Glomerular endothelial cell (primary cell): ENCODE measurements around the gene ARHGAP36. TPM values are rescaled to one million over a fixed set of nuclear protein-coding genes. Genes with fewer than 3 reads are reported as not detected.

Experiments used
- DNase-seq: peaks from one replicate; pipeline ENCODE4 v3.0.0-alpha.2; 2011; ENCODE audit warnings: low read depth, low spot score; ENCODE audit errors: extremely low read depth
- total RNA-seq: library from RNA; depleted of rRNA; stranded (reverse); fragments of >200 nt; gene quantifications from 2 replicates; pipeline ENCODE4 v1.2.3, GENCODE V29; 2015

The ARHGAP36 gene
- total RNA-seq, 1 donor from 2014 or later = not detected

DNA sequence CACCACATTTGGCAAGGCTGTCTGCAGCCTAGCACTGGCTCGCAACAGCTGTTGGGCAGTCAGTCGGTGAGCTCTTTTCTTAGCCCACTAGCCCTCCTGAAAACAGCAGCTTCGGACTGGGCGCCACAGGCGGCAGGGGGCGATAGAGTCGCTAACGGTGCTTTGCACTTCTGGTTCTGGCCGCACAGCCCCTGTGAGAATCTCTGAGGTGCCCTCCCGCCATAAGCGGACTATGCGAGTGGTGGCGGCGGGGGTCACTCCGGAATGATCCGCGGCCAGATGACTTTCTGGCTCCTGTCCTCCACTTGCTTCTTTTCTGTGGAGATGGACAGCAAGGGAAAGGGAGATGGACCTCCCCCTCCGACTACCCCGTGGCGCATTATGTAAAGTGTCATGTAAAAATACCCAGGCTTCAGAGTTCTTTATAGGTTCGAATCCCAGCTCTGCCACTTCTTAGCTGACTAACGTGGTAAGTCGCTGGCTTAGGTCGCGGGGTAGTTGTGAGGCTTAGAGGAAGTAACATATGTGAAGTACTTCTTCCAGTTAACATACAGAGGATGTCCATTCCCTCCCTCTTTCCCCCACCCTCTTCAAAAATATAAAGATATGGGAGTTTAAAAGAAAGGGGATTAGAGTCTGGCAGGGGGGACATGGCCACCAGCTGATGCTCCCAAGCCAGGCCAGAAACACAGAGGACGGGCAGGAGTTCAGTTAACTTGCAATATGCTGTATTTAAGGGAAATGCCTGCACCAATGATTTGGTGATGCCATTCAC lies 11.0 kb downstream of the ARHGAP36 start:
- DNase-seq = no peak

GRCh38 chrX:131072871-131073571 lies 14.9 kb downstream of the ARHGAP36 start:
- no peak for DNase-seq

DNA sequence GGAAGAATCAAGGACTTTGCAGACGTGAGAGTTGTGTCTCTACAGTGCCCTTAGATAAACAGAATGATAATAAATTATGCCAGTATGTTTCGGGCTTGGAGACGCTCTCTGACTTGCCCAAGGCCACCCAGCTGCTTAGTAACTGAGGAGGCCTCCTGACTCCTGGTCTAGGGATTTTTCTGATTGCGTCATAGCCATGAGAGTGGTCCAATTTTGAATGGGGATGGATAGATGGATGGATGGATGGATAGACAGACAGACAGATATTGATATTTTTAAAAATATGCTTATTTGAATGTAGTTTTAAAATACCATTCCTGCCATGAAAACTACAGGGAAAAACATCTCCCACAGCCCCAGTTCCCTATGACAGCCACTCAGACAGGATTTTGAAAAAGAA lies 15.5 kb downstream of the ARHGAP36 start:
- DNase-seq = no peak

GRCh38 chrX:131081772-131082740 lies 23.9 kb downstream of the ARHGAP36 start:
- DNase-seq = no peak

DNA sequence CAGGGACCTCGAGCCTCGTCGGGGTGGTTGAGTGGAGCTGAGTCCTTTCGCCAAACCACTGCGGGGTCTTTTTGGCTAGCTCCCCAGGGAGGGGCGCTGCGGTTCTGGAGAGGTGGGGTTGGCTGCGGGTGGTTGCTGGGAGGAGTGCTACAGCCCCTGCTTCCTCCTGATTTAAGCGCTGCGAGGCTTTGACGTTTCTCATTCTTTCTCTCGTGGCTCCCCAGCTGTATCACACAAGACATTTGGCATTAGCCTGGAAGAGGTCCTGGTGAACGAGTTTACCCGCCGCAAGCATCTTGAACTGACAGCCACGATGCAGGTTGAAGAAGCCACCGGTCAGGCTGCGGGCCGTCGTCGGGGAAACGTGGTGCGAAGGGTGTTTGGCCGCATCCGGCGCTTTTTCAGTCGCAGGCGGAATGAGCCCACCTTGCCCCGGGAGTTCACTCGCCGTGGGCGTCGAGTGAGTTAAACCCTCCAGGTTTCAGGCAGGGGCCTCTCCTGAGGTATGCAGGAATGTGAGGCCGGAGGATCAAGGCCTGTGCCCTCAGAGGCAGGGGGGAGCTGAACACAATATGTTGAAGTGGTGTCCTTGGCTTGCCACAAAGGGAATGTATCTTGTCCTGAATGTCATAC lies 25.5 kb downstream of the ARHGAP36 start:
- DNase-seq = no peak

DNA sequence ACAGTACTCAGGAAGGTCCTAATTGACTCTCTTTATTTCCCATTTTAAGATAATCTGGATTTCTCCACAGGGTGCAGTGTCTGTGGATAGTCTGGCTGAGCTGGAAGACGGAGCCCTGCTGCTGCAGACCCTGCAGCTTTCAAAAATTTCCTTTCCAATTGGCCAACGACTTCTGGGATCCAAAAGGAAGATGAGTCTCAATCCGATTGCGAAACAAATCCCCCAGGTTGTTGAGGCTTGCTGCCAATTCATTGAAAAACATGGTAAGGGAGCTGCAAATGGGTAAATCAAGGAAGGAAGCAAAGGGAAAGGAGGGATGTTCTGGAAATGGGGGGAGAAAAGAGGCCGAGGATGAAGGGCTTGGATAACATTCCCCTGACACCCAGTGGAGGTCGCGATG lies 26.0 kb downstream of the ARHGAP36 start:
- DNase-seq = no peak

- no peak for DNase-seq
Observed at GRCh38 chrX:131136776-131137175, 78.6 kb downstream of the ARHGAP36 start.

GRCh38 chrX:131139072-131139471 lies 80.9 kb downstream of the ARHGAP36 start:
- DNase-seq = no peak

Other genes starting within 250 kb of the ARHGAP36 start
- 9.1 and 14.8 TPM in 2 replicates for gene ENOX2, start 155.1 kb upstream of the ARHGAP36 start, total RNA-seq
- 0.70 and 1.7 TPM in 2 replicates for gene IGSF1, start 231.0 kb downstream of the ARHGAP36 start, total RNA-seq